GM12878 (cell line): ENCODE measurements around the gene UVRAG. TPM values are rescaled to one million over a fixed set of nuclear protein-coding genes. Genes with fewer than 3 reads are reported as not detected.
A peak's percentile ranks its signal among the peaks of the same experiment; 100 is the strongest.

ENCODE experiments used
- ATAC-seq: fragments of 200-7000 bp; cut with Tn5 transposase; 3 replicates; pipeline ENCODE4 v1.9.1; 2020; ENCODE audit warnings: mild to moderate bottlenecking, moderate library complexity
- BruUV-seq: library from RNA; stranded (reverse); fragments of 400-500 nt; replicated peaks from 2 replicates; lab custom pipeline; 2021; lab: Mats Ljungman, UMichigan
- CTCF ChIA-PET: fragments of 300-600 bp; sonication (Branson Sonifier 250); formaldehyde crosslinking; extraction: SDS; loops from one replicate; lab custom pipeline; 2021; ENCODE audit warnings: inconsistent platforms; lab: Yijun Ruan, JAX
- POLR2A ChIA-PET: fragments of 350-600 bp; formaldehyde crosslinking; extraction: SDS; loops from one replicate; lab custom pipeline; 2021; ENCODE audit warnings: inconsistent platforms; lab: Charles Lee
- RAD21 ChIA-PET: fragments of 300-600 bp; sonication (Branson Sonifier 250); formaldehyde crosslinking; loops from one replicate; lab custom pipeline; 2023; ENCODE audit warnings: antibody characterized with exemption; ENCODE audit not compliant: unreplicated experiment; lab: Charles Lee
- SMC1A ChIA-PET: fragments of 300-600 bp; sonication (Branson Sonifier 250); formaldehyde crosslinking; loops from one replicate; lab custom pipeline; 2023; ENCODE audit not compliant: unreplicated experiment, uncharacterized antibody; lab: Charles Lee
- DNase-seq: peaks from one replicate; pipeline ENCODE4 v3.0.0-alpha.2; 2011; ENCODE audit warnings: low read depth, low spot score
- FAIRE-seq: peaks from 3 replicates; lab custom pipeline; 2011; peaks lifted over from hg19 to GRCh38; lab: Jason Lieb, UNC
- H2AFZ ChIP-seq: 2 replicates; pipeline ENCODE4 v1.6.0; 2011; ENCODE audit warnings: low read depth, low read length, control low read depth; ENCODE audit not compliant: control insufficient read depth
- H3K27ac ChIP-seq: 2 replicates; pipeline ENCODE4 v1.5.1; 2011; ENCODE audit warnings: control low read depth; ENCODE audit not compliant: control insufficient read depth, insufficient read depth
- H3K27me3 ChIP-seq, 2 experiments: replicated peaks in 1 of 2; 2 replicates each; pipeline versions ENCODE4 v1.6.0 to v1.6.1; 2011; ENCODE audit warnings: low read length in 1 of 2; ENCODE audit not compliant: control insufficient read depth in 2 of 2, insufficient read depth in 2 of 2
- H3K36me3 ChIP-seq, 2 experiments: 2 replicates each; pipeline ENCODE4 v1.5.1; 2011; ENCODE audit warnings: low read length in 1 of 2; ENCODE audit not compliant: control insufficient read depth in 2 of 2, insufficient read depth in 2 of 2
- H3K4me1 ChIP-seq: 2 replicates; pipeline ENCODE4 v1.6.1; 2011; ENCODE audit warnings: mild to moderate bottlenecking, low read length, moderate library complexity, mixed read lengths; ENCODE audit not compliant: control insufficient read depth, insufficient read depth
- H3K4me2 ChIP-seq: 2 replicates; pipeline ENCODE4 v1.6.0; 2011; ENCODE audit warnings: control low read depth; ENCODE audit not compliant: control insufficient read depth, insufficient read depth
- H3K4me3 ChIP-seq: fragments of 200-600 bp; sonication (generic); 2 replicates; pipeline ENCODE4 v1.5.1; 2016
- H3K79me2 ChIP-seq: 2 replicates; pipeline ENCODE4 v1.6.0; 2011; ENCODE audit warnings: low read length; ENCODE audit not compliant: control insufficient read depth, insufficient read depth
- H3K9ac ChIP-seq: 2 replicates; pipeline ENCODE4 v1.8.0; 2011; ENCODE audit warnings: low read length, control low read depth, mixed read lengths; ENCODE audit not compliant: control insufficient read depth, insufficient read depth
- H3K9me3 ChIP-seq: replicated peaks from 3 replicates; pipeline ENCODE4 v1.5.1; 2011; ENCODE audit warnings: mild to moderate bottlenecking, low read length; ENCODE audit not compliant: control insufficient read depth, insufficient read depth
- H4K20me1 ChIP-seq: 2 replicates; pipeline ENCODE4 v1.6.0; 2011; ENCODE audit not compliant: control insufficient read depth, insufficient read depth
- ATF7 ChIP-seq: fragments of 450-650 bp; IDR thresholded peaks from 2 replicates; pipeline ENCODE4 v1.6.1; 2016; ENCODE audit warnings: low read depth, mild to moderate bottlenecking
- BCL11A ChIP-seq: IDR thresholded peaks from 2 replicates; pipeline ENCODE4 v1.6.1; 2011; ENCODE audit warnings: low read depth, low read length
- BRCA1 ChIP-seq: IDR thresholded peaks from 2 replicates; pipeline ENCODE4 v1.6.1; 2011; ENCODE audit warnings: low read depth, low read length, improper control_type of control experiment
- ESRRA ChIP-seq: IDR thresholded peaks from 2 replicates; pipeline ENCODE4 v1.6.1; 2012; ENCODE audit warnings: mild to moderate bottlenecking, low read length, improper control_type of control experiment
- MEF2B ChIP-seq: fragments of 450-650 bp; IDR thresholded peaks from 2 replicates; pipeline ENCODE4 v1.6.1; 2018; ENCODE audit warnings: mild to moderate bottlenecking, moderate library complexity; ENCODE audit not compliant: partially characterized antibody, poor library complexity, severe bottlenecking
- MTA2 ChIP-seq: fragments of 450-650 bp; IDR thresholded peaks from 2 replicates; pipeline ENCODE4 v1.6.1; 2016; ENCODE audit warnings: low read depth, mild to moderate bottlenecking, moderate library complexity
- MYB ChIP-seq: fragments of 150-350 bp; IDR thresholded peaks from 2 replicates; pipeline ENCODE4 v1.6.1; 2014; ENCODE audit warnings: mild to moderate bottlenecking, low read depth, low read length, borderline replicate concordance
- NBN ChIP-seq: fragments of 450-650 bp; IDR thresholded peaks from 2 replicates; pipeline ENCODE4 v1.6.1; 2016
- NR2C1 ChIP-seq: fragments of 450-650 bp; IDR thresholded peaks from 2 replicates; pipeline ENCODE4 v1.6.1; 2017; ENCODE audit warnings: antibody characterized with exemption, mild to moderate bottlenecking, moderate library complexity
- NRF1 ChIP-seq: conservative IDR thresholded peaks from 2 replicates; pipeline ENCODE4 v1.6.1; 2011; ENCODE audit warnings: mild to moderate bottlenecking, low read depth, low read length, improper control_type of control experiment
- PML ChIP-seq: IDR thresholded peaks from 2 replicates; pipeline ENCODE4 v1.6.1; 2012; ENCODE audit warnings: low read length, inconsistent platforms
- SIN3A ChIP-seq: IDR thresholded peaks from 2 replicates; pipeline ENCODE4 v1.6.1; 2012; ENCODE audit warnings: low read depth, low read length, improper control_type of control experiment
- SMAD1 ChIP-seq: fragments of 450-650 bp; IDR thresholded peaks from 2 replicates; pipeline ENCODE4 v1.6.1; 2018; ENCODE audit warnings: mild to moderate bottlenecking, low read depth; ENCODE audit not compliant: partially characterized antibody
- SUPT20H ChIP-seq: IDR thresholded peaks from 2 replicates; pipeline ENCODE4 v1.6.1; 2011; ENCODE audit warnings: low read depth, mild to moderate bottlenecking, low read length, moderate library complexity, borderline replicate concordance; ENCODE audit not compliant: control insufficient read depth
- SUZ12 ChIP-seq: fragments of 200-600 bp; sonication (generic); IDR thresholded peaks from one replicate; pipeline ENCODE4 v1.6.1; 2018; ENCODE audit warnings: antibody characterized with exemption, mild to moderate bottlenecking; ENCODE audit not compliant: unreplicated experiment
- ZNF384 ChIP-seq: IDR thresholded peaks from 2 replicates; pipeline ENCODE4 v1.6.1; 2012; ENCODE audit warnings: low read depth, mild to moderate bottlenecking, low read length, improper control_type of control experiment, borderline replicate concordance
- ZSCAN29 ChIP-seq: fragments of 450-650 bp; IDR thresholded peaks from 2 replicates; pipeline ENCODE4 v1.6.1; 2017; ENCODE audit warnings: mild to moderate bottlenecking, moderate library complexity
- whole genome bisulfite sequencing: methylation state at CpG from one replicate; pipeline ENCODE4 v1.1.6; 2016; ENCODE audit warnings: low lambda C conversion rate; ENCODE audit not compliant: insufficient replicate concordance, insufficient coverage; ENCODE audit errors: missing lambda C conversion rate; 5-methylcytosine and 5-hydroxymethylcytosine counted together
- in situ Hi-C: fragments of 300-500 bp; cut with MboI; formaldehyde crosslinking; loops from 9 replicates; pipeline ENCODE4 v1.14.3; 2018; ENCODE audit warnings: mixed read lengths
- intact Hi-C: fragments of 100-400 bp; cut with micrococcal nuclease; formaldehyde crosslinking; loops from one replicate; pipeline ENCODE4 v1.14.2; 2022; ENCODE audit not compliant: unreplicated experiment
- polyA plus RNA-seq, 11 experiments: library from polyadenylated mRNA; depleted of rRNA in 4 of 11; unstranded in 6 of 11; stranded (reverse) in 5 of 11; fragments of >200 nt; fragmentation: Nextera tagmentation in 4 of 11; fragmentation: Illumina TruSeq in 1 of 11; extraction: Ambion mirVana in 4 of 11; extraction: Trizol in 1 of 11; gene quantifications; 1 replicate in 1 of 11; 2 replicates in 10 of 11; pipeline versions ENCODE4 v1.2.1 to v1.2.3, GENCODE V29; 2011 to 2016; ENCODE audit warnings: inconsistent platforms in 2 of 11, missing spikeins in 2 of 11, low read depth in 1 of 11
- total RNA-seq, 4 experiments: library from RNA; depleted of rRNA in 3 of 4; stranded (reverse); fragments of >200 nt in 3 of 4; fragmentation: Illumina TruSeq in 1 of 4; extraction: Trizol in 1 of 4; gene quantifications; 2 replicates each; pipeline versions ENCODE4 v1.2.1 to v1.2.3, GENCODE V29; 2013 to 2021

The UVRAG gene
- total and polyA plus RNA-seq, 10 of the 15 experiments (the other 5 are each of a cell fraction or from before 2014, with no cell fraction given), result 7.0 to 43.4 (median 37.0) TPM

GRCh38 chr11:75836417-75836816 is 21.4 kb downstream of the UVRAG start:
- in situ Hi-C loops (no loop called here), intact Hi-C loops (no loop called here)
- no peaks in the 10 kb centered on the region for H3K27me3 ChIP-seq
- ChIA-PET CTCF (interaction anchor here (0.9 to 4.6 kb wide), 7 partner anchors 8 to 33 kb away, joined by 3 to 27 read pairs (median 6); partner anchors contain the start of gene UVRAG), POLR2A (interaction anchor here (0.6 to 1.9 kb wide), 7 partner anchors 8 to 415 kb away, joined by 3 to 8 read pairs (median 4); no protein-coding TSS in a partner anchor), SMC1A (interaction anchor here (0.7 to 2.8 kb wide), 12 partner anchors 9 to 37 kb away, joined by 3 to 23 read pairs (median 8); no protein-coding TSS in a partner anchor), RAD21 (interaction anchor here (1.0 to 1.8 kb wide), 5 partner anchors 8 to 316 kb away, joined by 3 to 6 read pairs (median 4); no protein-coding TSS in a partner anchor)
- H3K9ac ChIP-seq, result no peak overlapping the region
- H3K79me2 ChIP-seq, result peaks cover 95% of the 10 kb centered on the region
- WGBS, result 81% methylated on average over 3 of the region's 3 CpGs
- H2AFZ ChIP-seq, result no peak overlapping the region
- H3K36me3 ChIP-seq, result peaks cover 1 to 13% of the 10 kb centered on the region in 2 experiments; a peak in 3 of 4 replicates
- FAIRE-seq (no peak), DNase-seq (no peak), ATAC-seq (peak; percentile 84)
- no peaks in the 10 kb centered on the region for H4K20me1 ChIP-seq
- H3K4me2 ChIP-seq, result peak overlapping the region; percentile 6
- BruUV-seq, result no TSS peak
- no peaks in the 10 kb centered on the region; the same call in 2 of the 3 replicates for H3K9me3 ChIP-seq
- no peak for TF ChIP-seq PML
- no peak for TF ChIP-seq BRCA1
- TF ChIP-seq MEF2B, result no peak
- peak overlapping the region; percentile 58 for H3K27ac ChIP-seq
- peaks cover 17% of the 10 kb centered on the region for H3K4me1 ChIP-seq
- H3K4me3 ChIP-seq, result peak overlapping the region; percentile 18; the same call in 1 of the 2 replicates

- DNase-seq (no peak), FAIRE-seq (no peak), ATAC-seq (no peak)
- intact Hi-C loops (no loop called here), in situ Hi-C loops (no loop called here)
- Histone ChIP-seq H3K9ac (no peak overlapping the region), H4K20me1 (no peaks in the 10 kb centered on the region), H3K79me2 (peaks cover 87% of the 10 kb centered on the region), H3K36me3 (peaks cover 4 to 17% of the 10 kb centered on the region in 2 experiments; a peak in 3 of 4 replicates), H2AFZ (no peak overlapping the region), H3K9me3 (no peaks in the 10 kb centered on the region; the same call in 2 of the 3 replicates), H3K27me3 (no peaks in the 10 kb centered on the region), H3K4me2 (no peak overlapping the region), H3K27ac (no peak overlapping the region), H3K4me1 (peaks cover 14% of the 10 kb centered on the region), H3K4me3 (no peak overlapping the region)
- ChIA-PET CTCF (interaction anchor here (1.1 to 4.6 kb wide), 3 partner anchors 13 to 134 kb away, joined by 3 to 27 read pairs (median 4); no protein-coding TSS in a partner anchor), RAD21 (interaction anchor here (1.2 to 1.9 kb wide), 3 partner anchors 9 to 37 kb away, joined by 3 to 7 read pairs (median 6); no protein-coding TSS in a partner anchor), POLR2A (interaction anchor here (0.7 to 1.7 kb wide), 3 partner anchors 9 to 82 kb away, joined by 3 to 5 read pairs (median 4); no protein-coding TSS in a partner anchor), SMC1A (interaction anchor here (0.6 to 3.1 kb wide), 8 partner anchors 11 to 36 kb away, joined by 3 to 13 read pairs (median 4); no protein-coding TSS in a partner anchor)
- BruUV-seq, result no TSS peak
- TF ChIP-seq NRF1 (no peak), ESRRA (no peak), SUPT20H (no peak), NR2C1 (no peak), SUZ12 (no peak), SIN3A (no peak), MYB (no peak), ZNF384 (no peak), ATF7 (no peak), SMAD1 (no peak), BCL11A (no peak), NBN (no peak), MTA2 (no peak), ZSCAN29 (no peak)
Measured at GRCh38 chr11:75839851-75840250, 24.8 kb downstream of the UVRAG start.
